BE2C (cell line): ENCODE data around the gene SRD5A1.
"Not testable (repeated sequence)": the region's sequence is repeated elsewhere in the genome, so short reads cannot be mapped to it uniquely, and the experiment has no call there.

Source experiments
- DNase-seq: peaks from one replicate; pipeline ENCODE4 v3.0.0-alpha.2; 2020
- H3K27me3 ChIP-seq: fragments of 250-450 bp; sonication (Bioruptor Pico); 2 replicates; pipeline ENCODE4 v1.5.1; 2020; ENCODE audit warnings: mild to moderate bottlenecking
- H3K36me3 ChIP-seq: fragments of 250-450 bp; sonication (Bioruptor Pico); 2 replicates; pipeline ENCODE4 v1.5.1; 2020; ENCODE audit warnings: mild to moderate bottlenecking
- H3K4me1 ChIP-seq: fragments of 250-450 bp; sonication (Bioruptor Pico); 2 replicates; pipeline ENCODE4 v1.5.1; 2020
- H3K4me3 ChIP-seq: 2 replicates; pipeline ENCODE4 v1.5.1; 2011; ENCODE audit warnings: low read depth, low read length
- H3K9me3 ChIP-seq: fragments of 250-450 bp; sonication (Bioruptor Pico); 2 replicates; pipeline ENCODE4 v1.5.1; 2020
- CTCF ChIP-seq: IDR thresholded peaks from 2 replicates; pipeline ENCODE4 v1.5.1; 2012; ENCODE audit warnings: mild to moderate bottlenecking, low read depth, low read length

SRD5A1 gene

DNA sequence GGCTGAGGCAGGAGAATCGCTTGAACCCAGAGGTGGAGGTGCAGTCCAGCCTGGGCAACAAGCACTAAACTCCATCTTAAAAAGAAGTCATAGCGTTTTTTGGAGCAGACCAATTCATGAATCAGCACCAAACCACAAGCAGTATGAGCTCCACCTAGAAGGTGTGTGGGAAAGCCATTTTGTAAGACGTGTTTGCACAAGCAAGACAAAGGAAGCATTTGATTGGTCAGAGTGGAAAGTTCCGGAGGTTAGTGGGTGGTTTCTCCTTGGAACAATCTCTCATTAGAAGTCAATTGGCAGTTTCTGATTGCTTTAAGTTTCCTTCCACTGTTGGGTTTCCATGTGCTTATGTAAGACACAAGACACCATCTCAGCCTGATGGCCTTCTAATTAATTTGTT is 5.0 kb downstream of the SRD5A1 start:
- no peaks in the 10 kb centered on the region for H3K27me3 ChIP-seq
- no peak for TF ChIP-seq CTCF
- no peak for DNase-seq

DNA sequence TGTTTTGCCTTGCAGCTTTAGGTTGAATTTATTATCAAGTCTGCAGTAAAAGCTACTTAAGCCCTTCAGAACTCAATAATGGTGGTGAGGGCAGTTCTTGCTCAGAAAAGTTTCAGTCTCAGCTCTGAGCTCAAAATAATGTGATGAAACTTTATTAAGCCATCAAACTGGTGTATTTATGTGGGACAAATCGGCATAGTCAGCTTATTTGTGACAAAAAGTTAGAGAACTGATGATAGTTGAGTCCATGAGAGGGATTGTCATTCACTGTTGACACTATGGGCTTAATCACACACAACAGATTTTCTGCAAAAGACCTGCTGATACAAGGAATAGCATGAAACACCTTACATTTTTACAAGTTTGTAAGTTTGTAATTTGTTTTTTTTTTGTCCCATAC is 9.4 kb downstream of the SRD5A1 start:
- Histone ChIP-seq H3K4me3 (no peak overlapping the region), H3K9me3 (no peaks in the 10 kb centered on the region), H3K4me1 (no peaks in the 10 kb centered on the region; the same call in 1 of the 2 replicates), H3K27me3 (no peaks in the 10 kb centered on the region), H3K36me3 (peaks cover 14% of the 10 kb centered on the region)
- no peak for TF ChIP-seq CTCF
- DNase-seq, result no peak

More for the DNA sequence above, 5.0 kb downstream of the SRD5A1 start:
- peaks cover 2% of the 10 kb centered on the region; the same call in 1 of the 2 replicates for H3K36me3 ChIP-seq
- no peaks in the 10 kb centered on the region for H3K9me3 ChIP-seq
- no peaks in the 10 kb centered on the region; the same call in 1 of the 2 replicates for H3K4me1 ChIP-seq
- H3K4me3 ChIP-seq, result no peak overlapping the region

- Histone ChIP-seq H3K36me3 (peaks cover 19% of the 10 kb centered on the region), H3K4me3 (no peak overlapping the region), H3K27me3 (no peaks in the 10 kb centered on the region), H3K4me1 (no peaks in the 10 kb centered on the region), H3K9me3 (no peaks in the 10 kb centered on the region)
- DNase-seq, result no peak
- TF ChIP-seq CTCF, result no peak
Measured at GRCh38 chr5:6644794-6645241, 11.6 kb downstream of the SRD5A1 start.

- not testable (repeated sequence) for H3K9me3 ChIP-seq, H3K27me3 ChIP-seq, H3K4me1 ChIP-seq, H3K4me3 ChIP-seq, DNase-seq
- H3K36me3 ChIP-seq, result peaks cover 19% of the 10 kb centered on the region
Measured at GRCh38 chr5:6645571-6646362, 12.5 kb downstream of the SRD5A1 start.

DNA sequence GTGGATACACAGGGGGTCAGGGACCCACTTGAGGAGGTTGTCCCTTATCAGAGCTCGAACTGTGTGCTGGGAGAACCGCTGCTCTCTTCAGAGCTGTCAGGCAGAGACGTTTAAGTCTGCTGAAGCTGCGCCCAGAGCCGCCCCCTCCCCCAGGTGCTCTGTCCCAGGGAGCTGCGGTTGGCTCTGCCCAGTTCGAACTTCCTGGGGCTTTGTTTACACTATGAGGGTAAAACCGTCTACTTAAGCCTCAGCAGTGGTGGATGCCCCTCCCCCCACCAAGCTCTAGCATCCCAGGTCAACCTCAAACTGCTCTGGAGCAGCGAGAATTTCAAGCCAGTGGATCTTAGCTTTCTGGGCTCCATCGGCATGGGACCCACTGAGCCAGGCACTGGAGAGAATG is 15.9 kb downstream of the SRD5A1 start:
- Histone ChIP-seq H3K4me1 (no peaks in the 10 kb centered on the region), H3K4me3 (no peak overlapping the region), H3K9me3 (no peaks in the 10 kb centered on the region), H3K36me3 (peaks cover 26% of the 10 kb centered on the region), H3K27me3 (no peaks in the 10 kb centered on the region)
- no peak for DNase-seq
- TF ChIP-seq CTCF, result no peak

GRCh38 chr5:6649681-6650080 is 16.4 kb downstream of the SRD5A1 start:
- Histone ChIP-seq H3K4me3 (no peak overlapping the region), H3K9me3 (no peaks in the 10 kb centered on the region), H3K36me3 (peaks cover 22% of the 10 kb centered on the region), H3K4me1 (no peaks in the 10 kb centered on the region), H3K27me3 (no peaks in the 10 kb centered on the region)
- no peak for TF ChIP-seq CTCF
- no peak for DNase-seq
